Tibial nerve (tissue), 4 donors: ENCODE results near the gene AGXT. TPM values are rescaled to one million over a fixed set of nuclear protein-coding genes. Genes with fewer than 3 reads are reported as not detected.

Experiments
- DNase-seq, 2 donors: peaks; one replicate each; pipeline ENCODE4 v3.0.0-alpha.2; 2019; ENCODE audit warnings: low spot score in 2 of 2
- H3K27ac ChIP-seq, 4 donors: fragments of 200-600 bp; sonication (generic) in 3 of 4; one replicate each; pipeline ENCODE4 v1.5.1; 2017 to 2019; ENCODE audit warnings: mild to moderate bottlenecking in 1 of 4
- H3K27me3 ChIP-seq, 2 donors: fragments of 200-600 bp; sonication (generic) in 1 of 2; one replicate each; pipeline versions ENCODE4 v1.5.1 to v1.6.0; 2017 to 2019
- H3K36me3 ChIP-seq, 3 donors: fragments of 200-600 bp; sonication (generic); one replicate each; pipeline ENCODE4 v1.5.1; 2018 to 2019
- H3K4me1 ChIP-seq, 4 donors: fragments of 200-600 bp; sonication (generic) in 3 of 4; one replicate each; pipeline ENCODE4 v1.5.1; 2017 to 2019
- H3K4me3 ChIP-seq, 4 donors: fragments of 200-600 bp; sonication (generic) in 3 of 4; one replicate each; pipeline ENCODE4 v1.5.1; 2017 to 2019; ENCODE audit warnings: mild to moderate bottlenecking in 1 of 4, moderate library complexity in 1 of 4
- H3K9me3 ChIP-seq, 4 donors: fragments of 200-600 bp; sonication (generic) in 3 of 4; one replicate each; pipeline ENCODE4 v1.5.1; 2017 to 2019
- CTCF ChIP-seq, 5 experiments: fragments of 200-600 bp in 3 of 5; fragments of 450-650 bp in 2 of 5; sonication (generic) in 3 of 5; IDR thresholded peaks; one replicate each; pipeline ENCODE4 v1.5.1; 2016 to 2019; ENCODE audit warnings: antibody characterized with exemption in 5 of 5, mild to moderate bottlenecking in 3 of 5, moderate library complexity in 2 of 5
- EP300 ChIP-seq, 2 donors: sonication (generic); formaldehyde crosslinking; IDR thresholded peaks; one replicate each; pipeline ENCODE4 v1.6.1; 2017; ENCODE audit warnings: antibody characterized with exemption in 2 of 2, mild to moderate bottlenecking in 1 of 2
- POLR2A ChIP-seq, 2 donors: fragments of 450-650 bp; IDR thresholded peaks; one replicate each; pipeline ENCODE4 v1.6.1; 2017; ENCODE audit warnings: antibody characterized with exemption in 2 of 2, mild to moderate bottlenecking in 2 of 2, moderate library complexity in 2 of 2
- WGBS, 2 donors: methylation state at CpG; one replicate each; pipeline ENCODE4 v1.1.5; 2018; 5-methylcytosine and 5-hydroxymethylcytosine counted together
- total RNA-seq, 4 donors: library from RNA; depleted of rRNA; stranded (reverse); fragments of >200 nt; gene quantifications; one replicate each; pipeline ENCODE4 v1.1.0, GENCODE V29; 2016

Gene AGXT
- total RNA-seq, 4 donors from 2014 or later = 0.30 TPM; not detected in 3

GRCh38 chr2:240834377-240834975, 34.1 kb upstream of the AGXT start:
- TF ChIP-seq EP300 (IDR thresholded peaks at IDR 0.05) (no peak), POLR2A (IDR thresholded peaks at IDR 0.05) (no peak), CTCF (IDR thresholded peaks at IDR 0.05) (no peak)
- Histone ChIP-seq H3K36me3 (no peaks in the 10 kb centered on the region), H3K9me3 (no peaks in the 10 kb centered on the region), H3K27ac (no peak overlapping the region), H3K27me3 (peaks cover 0 to 23% of the 10 kb centered on the region in 2 donors), H3K4me3 (no peak overlapping the region), H3K4me1 (peaks cover 0 to 14% (median 7%) of the 10 kb centered on the region in 4 donors)
- 84 to 85% methylated on average over 4 of the region's 6 CpGs for WGBS, 2 donors
- no peak for DNase-seq

GRCh38 chr2:240835528-240835927, 33.1 kb upstream of the AGXT start:
- TF ChIP-seq EP300 (IDR thresholded peaks at IDR 0.05) (no peak), CTCF (IDR thresholded peaks at IDR 0.05) (no peak), POLR2A (IDR thresholded peaks at IDR 0.05) (no peak)
- Histone ChIP-seq H3K36me3 (no peaks in the 10 kb centered on the region), H3K4me1 (peaks cover 0 to 14% (median 7%) of the 10 kb centered on the region in 4 donors), H3K27me3 (peaks cover 0 to 12% of the 10 kb centered on the region in 2 donors), H3K27ac (no peak overlapping the region), H3K4me3 (no peak overlapping the region), H3K9me3 (no peaks in the 10 kb centered on the region)
- no peak for DNase-seq
- WGBS, 2 donors = 82 to 87% methylated on average over 9 of the region's 9 CpGs

GRCh38 chr2:240836781-240837467, 31.7 kb upstream of the AGXT start:
- H3K27me3 ChIP-seq = no peaks in the 10 kb centered on the region
- DNase-seq = no peak
- no peak for TF ChIP-seq POLR2A (IDR thresholded peaks at IDR 0.05)
- no peak for TF ChIP-seq CTCF (IDR thresholded peaks at IDR 0.05)
- TF ChIP-seq EP300 (IDR thresholded peaks at IDR 0.05) = no peak
- H3K36me3 ChIP-seq = no peaks in the 10 kb centered on the region
- 47 to 61% methylated on average over 9 to 11 of the region's 17 CpGs for WGBS, 2 donors
- no peak overlapping the region for H3K27ac ChIP-seq
- H3K4me3 ChIP-seq = no peak overlapping the region
- no peaks in the 10 kb centered on the region for H3K9me3 ChIP-seq
- H3K4me1 ChIP-seq = peaks cover 0 to 7% (median 1%) of the 10 kb centered on the region in 4 donors

DNA sequence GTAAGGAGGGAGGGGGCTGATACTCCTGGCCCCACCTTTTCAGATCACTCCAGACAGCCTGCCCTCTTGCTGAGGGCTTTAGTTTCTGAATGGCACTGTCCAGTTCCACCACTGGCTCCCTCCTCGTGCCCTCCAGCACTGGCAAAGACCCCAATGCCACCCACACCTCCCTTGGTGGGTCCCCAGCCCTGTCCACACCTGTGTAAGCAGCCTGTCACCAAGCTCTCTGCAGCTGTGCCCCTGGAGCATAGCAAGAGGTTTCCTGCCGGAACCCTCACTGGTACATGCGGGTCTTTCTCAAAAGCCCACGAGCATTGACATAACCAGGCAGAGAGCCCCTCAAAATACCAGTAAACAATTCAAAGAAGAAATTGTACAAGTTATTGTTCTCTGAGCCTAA, 31.0 kb upstream of the AGXT start:
- TF ChIP-seq EP300 (IDR thresholded peaks at IDR 0.05) = no peak
- no peak for TF ChIP-seq POLR2A (IDR thresholded peaks at IDR 0.05)
- TF ChIP-seq CTCF (IDR thresholded peaks at IDR 0.05) = no peak
- Histone ChIP-seq H3K9me3 (no peaks in the 10 kb centered on the region), H3K4me3 (no peak overlapping the region), H3K27me3 (no peaks in the 10 kb centered on the region), H3K36me3 (no peaks in the 10 kb centered on the region), H3K4me1 (peaks cover 0 to 2% (median 0%) of the 10 kb centered on the region in 4 donors), H3K27ac (no peak overlapping the region)
- no peak for DNase-seq
- 72 to 77% methylated on average over 4 of the region's 4 CpGs for WGBS, 2 donors
